SK-N-SH treated with all-trans-retinoic acid at 6 μM for 48 hours (cell line): Measurements from ENCODE around the gene DCBLD2.

Experiments used
- OSR1 ChIP-seq: fragments of 250-450 bp; sonication (Bioruptor Pico); IDR thresholded peaks from 2 replicates; pipeline ENCODE4 v1.8.0; 2022; ENCODE audit warnings: moderate library complexity, mild to moderate bottlenecking, inconsistent platforms
- RARB ChIP-seq: fragments of 250-450 bp; sonication (Bioruptor Pico); IDR thresholded peaks from 2 replicates; pipeline ENCODE4 v1.8.0; 2021; ENCODE audit warnings: mild to moderate bottlenecking, moderate library complexity
- TF ChIP-seq, protein P1 (sequence below): fragments of 250-450 bp; sonication (Bioruptor Pico); IDR thresholded peaks from 2 replicates; pipeline ENCODE4 v1.8.0; 2020; ENCODE audit warnings: mild to moderate bottlenecking, moderate library complexity, borderline replicate concordance
- TF ChIP-seq, protein P2 (sequence below): fragments of 250-450 bp; sonication (Bioruptor Pico); IDR thresholded peaks from 2 replicates; pipeline ENCODE4 v1.5.1; 2020; ENCODE audit warnings: low read depth, mild to moderate bottlenecking, moderate library complexity

DNA sequence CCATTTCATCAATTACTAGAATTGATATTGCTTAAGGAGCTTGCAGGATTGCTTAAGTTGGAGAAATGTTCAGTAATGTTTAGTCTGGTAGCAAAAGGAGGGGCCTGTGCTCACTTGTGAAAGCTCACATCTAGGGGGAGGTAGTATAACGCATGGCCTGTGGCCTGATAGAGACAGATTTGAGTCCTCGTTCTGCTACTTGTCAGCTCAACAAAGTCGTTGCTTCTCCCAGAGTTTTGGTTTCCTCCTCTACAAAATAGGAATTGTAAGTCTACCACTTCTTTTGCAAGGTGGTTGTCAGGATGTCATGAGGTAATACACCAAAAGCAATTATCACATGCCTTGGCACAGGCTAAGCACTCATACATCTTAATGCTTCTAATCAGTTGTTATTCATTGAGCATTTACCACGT, 137.0 kb downstream of the DCBLD2 start:
- TF ChIP-seq, protein P1, sequence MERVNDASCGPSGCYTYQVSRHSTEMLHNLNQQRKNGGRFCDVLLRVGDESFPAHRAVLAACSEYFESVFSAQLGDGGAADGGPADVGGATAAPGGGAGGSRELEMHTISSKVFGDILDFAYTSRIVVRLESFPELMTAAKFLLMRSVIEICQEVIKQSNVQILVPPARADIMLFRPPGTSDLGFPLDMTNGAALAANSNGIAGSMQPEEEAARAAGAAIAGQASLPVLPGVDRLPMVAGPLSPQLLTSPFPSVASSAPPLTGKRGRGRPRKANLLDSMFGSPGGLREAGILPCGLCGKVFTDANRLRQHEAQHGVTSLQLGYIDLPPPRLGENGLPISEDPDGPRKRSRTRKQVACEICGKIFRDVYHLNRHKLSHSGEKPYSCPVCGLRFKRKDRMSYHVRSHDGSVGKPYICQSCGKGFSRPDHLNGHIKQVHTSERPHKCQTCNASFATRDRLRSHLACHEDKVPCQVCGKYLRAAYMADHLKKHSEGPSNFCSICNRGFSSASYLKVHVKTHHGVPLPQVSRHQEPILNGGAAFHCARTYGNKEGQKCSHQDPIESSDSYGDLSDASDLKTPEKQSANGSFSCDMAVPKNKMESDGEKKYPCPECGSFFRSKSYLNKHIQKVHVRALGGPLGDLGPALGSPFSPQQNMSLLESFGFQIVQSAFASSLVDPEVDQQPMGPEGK = no peak
- TF ChIP-seq RARB (no peak), OSR1 (CRISPR knock-in tag) (no peak)
- TF ChIP-seq, protein P2, sequence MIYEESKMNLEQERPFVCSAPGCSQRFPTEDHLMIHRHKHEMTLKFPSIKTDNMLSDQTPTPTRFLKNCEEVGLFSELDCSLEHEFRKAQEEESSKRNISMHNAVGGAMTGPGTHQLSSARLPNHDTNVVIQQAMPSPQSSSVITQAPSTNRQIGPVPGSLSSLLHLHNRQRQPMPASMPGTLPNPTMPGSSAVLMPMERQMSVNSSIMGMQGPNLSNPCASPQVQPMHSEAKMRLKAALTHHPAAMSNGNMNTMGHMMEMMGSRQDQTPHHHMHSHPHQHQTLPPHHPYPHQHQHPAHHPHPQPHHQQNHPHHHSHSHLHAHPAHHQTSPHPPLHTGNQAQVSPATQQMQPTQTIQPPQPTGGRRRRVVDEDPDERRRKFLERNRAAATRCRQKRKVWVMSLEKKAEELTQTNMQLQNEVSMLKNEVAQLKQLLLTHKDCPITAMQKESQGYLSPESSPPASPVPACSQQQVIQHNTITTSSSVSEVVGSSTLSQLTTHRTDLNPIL (CRISPR knock-in tag) = no peak
